Smooth muscle cell (in vitro differentiated cells): Measurements from ENCODE around the gene PCDHGA3. TPM values are rescaled to one million over a fixed set of nuclear protein-coding genes. Genes with fewer than 3 reads are reported as not detected.

Source experiments
- polyA plus RNA-seq: library from polyadenylated mRNA; unstranded; fragments of >200 nt; fragmentation: Nextera tagmentation; extraction: Ambion mirVana; gene quantifications from 2 replicates; pipeline ENCODE4 v1.2.1, GENCODE V29; 2016
- total RNA-seq: library from RNA; depleted of rRNA; stranded (reverse); fragments of >200 nt; gene quantifications from 2 replicates; pipeline ENCODE4 v1.2.3, GENCODE V29; 2014

The PCDHGA3 gene
- total and polyA plus RNA-seq, 2 experiments from 2014 or later: not detected

Other genes starting within 250 kb of the PCDHGA3 start
Only the 30 nearest of the 38 such genes appear.
- 4.1 and 6.5 TPM in 2 replicates for gene PCDHB9, start 156.7 kb upstream of the PCDHGA3 start, total RNA-seq
- gene PCDHB9, start 156.7 kb upstream of the PCDHGA3 start, polyA plus RNA-seq: 2.2 and 2.4 TPM in 2 replicates
- 6.4 and 7.4 TPM in 2 replicates for gene PCDHB10, start 151.5 kb upstream of the PCDHGA3 start, total RNA-seq
- gene PCDHB10, start 151.5 kb upstream of the PCDHGA3 start, polyA plus RNA-seq: 3.3 and 3.4 TPM in 2 replicates
- gene PCDHB11, start 144.2 kb upstream of the PCDHGA3 start, total RNA-seq: 1.8 and 2.1 TPM in 2 replicates
- 0.61 and 1.7 TPM in 2 replicates for gene PCDHB11, start 144.2 kb upstream of the PCDHGA3 start, polyA plus RNA-seq
- 2.9 and 3.6 TPM in 2 replicates for gene PCDHB12, start 135.1 kb upstream of the PCDHGA3 start, total RNA-seq
- 0.57 and 1.0 TPM in 2 replicates for gene PCDHB12, start 135.1 kb upstream of the PCDHGA3 start, polyA plus RNA-seq
- gene PCDHB13, start 129.9 kb upstream of the PCDHGA3 start, total RNA-seq: 4.4 and 8.3 TPM in 2 replicates
- 1.8 and 2.6 TPM in 2 replicates for gene PCDHB13, start 129.9 kb upstream of the PCDHGA3 start, polyA plus RNA-seq
- 7.8 and 9.1 TPM in 2 replicates for gene PCDHB14, start 120.5 kb upstream of the PCDHGA3 start, total RNA-seq
- 2.6 and 4.6 TPM in 2 replicates for gene PCDHB14, start 120.5 kb upstream of the PCDHGA3 start, polyA plus RNA-seq
- gene PCDHB15, start 98.4 kb upstream of the PCDHGA3 start, total RNA-seq: 3.9 and 4.2 TPM in 2 replicates
- 1.8 and 2.1 TPM in 2 replicates for gene PCDHB15, start 98.4 kb upstream of the PCDHGA3 start, polyA plus RNA-seq
- not detected in 2 replicates for gene SLC25A2, start 39.8 kb upstream of the PCDHGA3 start, total RNA-seq
- gene SLC25A2, start 39.8 kb upstream of the PCDHGA3 start, polyA plus RNA-seq: 0.15 TPM in 1 of 2 replicates, not detected in the other
- 83.0 and 94.5 TPM in 2 replicates for gene TAF7, start 23.0 kb upstream of the PCDHGA3 start, total RNA-seq
- gene TAF7, start 23.0 kb upstream of the PCDHGA3 start, polyA plus RNA-seq: 85.9 and 105 TPM in 2 replicates
- gene PCDHGA1, start 13.3 kb upstream of the PCDHGA3 start, total RNA-seq: 0.58 and 0.63 TPM in 2 replicates
- gene PCDHGA1, start 13.3 kb upstream of the PCDHGA3 start, polyA plus RNA-seq: 0.05 TPM in 1 of 2 replicates, not detected in the other
- gene PCDHGA2, start 5.1 kb upstream of the PCDHGA3 start, total RNA-seq: 0.04 TPM in 1 of 2 replicates, not detected in the other
- gene PCDHGA2, start 5.1 kb upstream of the PCDHGA3 start, polyA plus RNA-seq: not detected in 2 replicates
- gene PCDHGB1, start 6.3 kb downstream of the PCDHGA3 start, total RNA-seq: 0.27 and 0.81 TPM in 2 replicates
- gene PCDHGB1, start 6.3 kb downstream of the PCDHGA3 start, polyA plus RNA-seq: 0.40 TPM in 1 of 2 replicates, not detected in the other
- 0.58 and 1.1 TPM in 2 replicates for gene PCDHGA4, start 11.2 kb downstream of the PCDHGA3 start, total RNA-seq
- gene PCDHGA4, start 11.2 kb downstream of the PCDHGA3 start, polyA plus RNA-seq: not detected in 2 replicates
- 0.18 and 1.1 TPM in 2 replicates for gene PCDHGB2, start 16.2 kb downstream of the PCDHGA3 start, total RNA-seq
- gene PCDHGB2, start 16.2 kb downstream of the PCDHGA3 start, polyA plus RNA-seq: not detected in 2 replicates
- 0.09 and 0.22 TPM in 2 replicates for gene PCDHGA5, start 20.3 kb downstream of the PCDHGA3 start, total RNA-seq
- gene PCDHGA5, start 20.3 kb downstream of the PCDHGA3 start, polyA plus RNA-seq: 0.13 TPM in 1 of 2 replicates, not detected in the other
- gene PCDHGB3, start 26.4 kb downstream of the PCDHGA3 start, total RNA-seq: 0.40 TPM in 1 of 2 replicates, not detected in the other
- gene PCDHGB3, start 26.4 kb downstream of the PCDHGA3 start, polyA plus RNA-seq: not detected in 2 replicates
- 0.09 and 0.27 TPM in 2 replicates for gene PCDHGA6, start 30.1 kb downstream of the PCDHGA3 start, total RNA-seq
- gene PCDHGA6, start 30.1 kb downstream of the PCDHGA3 start, polyA plus RNA-seq: not detected in 2 replicates
- 0.09 and 0.27 TPM in 2 replicates for gene PCDHGA7, start 38.9 kb downstream of the PCDHGA3 start, total RNA-seq
- not detected in 2 replicates for gene PCDHGA7, start 38.9 kb downstream of the PCDHGA3 start, polyA plus RNA-seq
- 37.1 and 43.1 TPM in 2 replicates for gene PCDHGB4, start 43.9 kb downstream of the PCDHGA3 start, total RNA-seq
- gene PCDHGB4, start 43.9 kb downstream of the PCDHGA3 start, polyA plus RNA-seq: 20.0 and 27.5 TPM in 2 replicates
- 3.2 and 3.3 TPM in 2 replicates for gene PCDHGA8, start 48.8 kb downstream of the PCDHGA3 start, total RNA-seq
- gene PCDHGA8, start 48.8 kb downstream of the PCDHGA3 start, polyA plus RNA-seq: 0.25 and 0.89 TPM in 2 replicates
- 3.2 and 3.3 TPM in 2 replicates for gene PCDHGB5, start 54.1 kb downstream of the PCDHGA3 start, total RNA-seq
- 0.90 and 4.2 TPM in 2 replicates for gene PCDHGB5, start 54.1 kb downstream of the PCDHGA3 start, polyA plus RNA-seq
- gene PCDHGA9, start 58.9 kb downstream of the PCDHGA3 start, total RNA-seq: 2.9 and 4.0 TPM in 2 replicates
- gene PCDHGA9, start 58.9 kb downstream of the PCDHGA3 start, polyA plus RNA-seq: 0.08 and 0.23 TPM in 2 replicates
- 12.4 and 17.1 TPM in 2 replicates for gene PCDHGB6, start 64.2 kb downstream of the PCDHGA3 start, total RNA-seq
- gene PCDHGB6, start 64.2 kb downstream of the PCDHGA3 start, polyA plus RNA-seq: 9.7 and 12.3 TPM in 2 replicates
- gene PCDHGA10, start 69.2 kb downstream of the PCDHGA3 start, total RNA-seq: 24.6 and 24.7 TPM in 2 replicates
- gene PCDHGA10, start 69.2 kb downstream of the PCDHGA3 start, polyA plus RNA-seq: 10.9 and 11.1 TPM in 2 replicates
- 25.3 and 37.5 TPM in 2 replicates for gene PCDHGB7, start 73.8 kb downstream of the PCDHGA3 start, total RNA-seq
- 21.3 and 24.6 TPM in 2 replicates for gene PCDHGB7, start 73.8 kb downstream of the PCDHGA3 start, polyA plus RNA-seq
- gene PCDHGA11, start 77.2 kb downstream of the PCDHGA3 start, total RNA-seq: 8.7 and 13.2 TPM in 2 replicates
- 7.9 and 8.0 TPM in 2 replicates for gene PCDHGA11, start 77.2 kb downstream of the PCDHGA3 start, polyA plus RNA-seq
- 1.7 and 4.5 TPM in 2 replicates for gene PCDHGA12, start 86.7 kb downstream of the PCDHGA3 start, total RNA-seq
- gene PCDHGA12, start 86.7 kb downstream of the PCDHGA3 start, polyA plus RNA-seq: 0.42 and 0.86 TPM in 2 replicates
- 38.2 and 50.3 TPM in 2 replicates for gene PCDHGC3, start 132.1 kb downstream of the PCDHGA3 start, total RNA-seq
- 98.4 and 111 TPM in 2 replicates for gene PCDHGC3, start 132.1 kb downstream of the PCDHGA3 start, polyA plus RNA-seq
- 1.2 and 3.8 TPM in 2 replicates for gene PCDHGC4, start 141.2 kb downstream of the PCDHGA3 start, total RNA-seq
- 0.12 and 0.16 TPM in 2 replicates for gene PCDHGC4, start 141.2 kb downstream of the PCDHGA3 start, polyA plus RNA-seq
- gene PCDHGC5, start 145.3 kb downstream of the PCDHGA3 start, total RNA-seq: 1.8 and 3.4 TPM in 2 replicates
- 1.5 and 3.3 TPM in 2 replicates for gene PCDHGC5, start 145.3 kb downstream of the PCDHGA3 start, polyA plus RNA-seq